A673 (cell line): ENCODE data around the gene PPP1R14D. TPM values are rescaled to one million over a fixed set of nuclear protein-coding genes. Genes with fewer than 3 reads are reported as not detected.

Experiments
- BruUV-seq: library from RNA; stranded (reverse); fragments of 400-500 nt; replicated peaks from 2 replicates; lab custom pipeline; 2021; lab: Mats Ljungman, UMichigan
- CTCF ChIA-PET: fragments of 300-600 bp; sonication (Branson Sonifier 250); formaldehyde crosslinking; loops from one replicate; lab custom pipeline; 2022; ENCODE audit warnings: antibody characterized with exemption; lab: Charles Lee
- POLR2A ChIA-PET: fragments of 300-600 bp; sonication (Branson Sonifier 250); formaldehyde crosslinking; loops from one replicate; lab custom pipeline; 2022; ENCODE audit warnings: antibody characterized with exemption; ENCODE audit not compliant: low non-redundant PET; lab: Charles Lee
- DNase-seq: peaks from one replicate; pipeline ENCODE4 v3.0.0-alpha.2; 2015; ENCODE audit warnings: low spot score
- H3K27ac ChIP-seq: fragments of 200-600 bp; sonication (generic); 2 replicates; pipeline ENCODE4 v1.5.1; 2016; ENCODE audit warnings: mixed run types, low read depth, mild to moderate bottlenecking, mixed read lengths, antibody characterized with exemption, low read length; ENCODE audit not compliant: poor library complexity, severe bottlenecking
- H3K27me3 ChIP-seq: fragments of 200-600 bp; sonication (generic); replicated peaks from 2 replicates; pipeline ENCODE4 v1.6.1; 2017; ENCODE audit warnings: mixed run types, low read depth, mild to moderate bottlenecking, mixed read lengths, antibody characterized with exemption, low read length; ENCODE audit not compliant: insufficient read depth, poor library complexity
- H3K36me3 ChIP-seq: fragments of 200-600 bp; sonication (generic); 2 replicates; pipeline ENCODE4 v1.6.1; 2016; ENCODE audit warnings: mixed run types, mild to moderate bottlenecking, mixed read lengths, antibody characterized with exemption, low read length; ENCODE audit not compliant: insufficient read depth, poor library complexity, severe bottlenecking
- H3K4me1 ChIP-seq: fragments of 200-600 bp; sonication (generic); 2 replicates; pipeline ENCODE4 v1.6.1; 2017; ENCODE audit warnings: mixed run types, mild to moderate bottlenecking, mixed read lengths, antibody characterized with exemption, low read length; ENCODE audit not compliant: insufficient read depth, poor library complexity, severe bottlenecking
- H3K4me3 ChIP-seq: fragments of 200-600 bp; sonication (generic); 2 replicates; pipeline ENCODE4 v1.5.1; 2016; ENCODE audit warnings: low read depth, mixed run types, mild to moderate bottlenecking, mixed read lengths, low read length; ENCODE audit not compliant: poor library complexity, severe bottlenecking
- H3K9me3 ChIP-seq: fragments of 200-600 bp; sonication (generic); 2 replicates; pipeline ENCODE4 v1.6.1; 2016; ENCODE audit warnings: mixed run types, low read depth, mild to moderate bottlenecking, mixed read lengths, antibody characterized with exemption, low read length; ENCODE audit not compliant: poor library complexity, severe bottlenecking
- CTCF ChIP-seq: fragments of 300-800, 200-600 bp; sonication (generic); conservative IDR thresholded peaks from 2 replicates; pipeline ENCODE4 v1.5.1; 2017; ENCODE audit warnings: low read depth, mild to moderate bottlenecking, antibody characterized with exemption, low read length, moderate library complexity, mixed read lengths
- EZH2 ChIP-seq: fragments of 200-600 bp; sonication (generic); IDR thresholded peaks from 2 replicates; pipeline ENCODE4 v1.6.1; 2017; ENCODE audit warnings: borderline replicate concordance, low read depth, mild to moderate bottlenecking, mixed read lengths, antibody characterized with exemption, low read length; ENCODE audit not compliant: poor library complexity, severe bottlenecking
- intact Hi-C: fragments of 100-400 bp; cut with micrococcal nuclease; formaldehyde crosslinking; loops from one replicate; pipeline ENCODE4 v1.10.0; 2022; ENCODE audit not compliant: unreplicated experiment
- total RNA-seq: library from RNA; stranded (reverse); gene quantifications from 2 replicates; pipeline ENCODE4 v1.2.3, GENCODE V29; 2021

Gene PPP1R14D
- total RNA-seq, 1 experiment from 2014 or later, result not detected

- Histone ChIP-seq H3K4me3 (no peak overlapping the region), H3K27me3 (no peaks in the 10 kb centered on the region), H3K36me3 (no peaks in the 10 kb centered on the region), H3K27ac (no peak overlapping the region), H3K9me3 (no peaks in the 10 kb centered on the region), H3K4me1 (no peaks in the 10 kb centered on the region)
- no peak for DNase-seq
- CTCF ChIA-PET, result no interaction called here
- POLR2A ChIA-PET, result no interaction called here
- no peak for TF ChIP-seq CTCF
- TF ChIP-seq EZH2, result no peak
- intact Hi-C loops, result no loop called here
- no TSS peak for BruUV-seq
These were observed 2.4 kb upstream of the PPP1R14D start for GRCh38 chr15:40830884-40831283.

GRCh38 chr15:40829115-40829514 is 607 bp upstream of the PPP1R14D start:
- DNase-seq, result no peak
- no peaks in the 10 kb centered on the region for H3K36me3 ChIP-seq
- TF ChIP-seq CTCF (no peak), EZH2 (no peak)
- no peak overlapping the region for H3K4me3 ChIP-seq
- no peaks in the 10 kb centered on the region for H3K27me3 ChIP-seq
- H3K27ac ChIP-seq, result no peak overlapping the region
- no peaks in the 10 kb centered on the region for H3K4me1 ChIP-seq
- ChIA-PET POLR2A (no interaction called here), CTCF (interaction anchor here (0.7 kb wide), 1 partner anchor 239 kb away, joined by 4 read pairs; no protein-coding TSS in a partner anchor)
- BruUV-seq, result no TSS peak
- intact Hi-C loops, result no loop called here
- no peaks in the 10 kb centered on the region for H3K9me3 ChIP-seq

GRCh38 chr15:40826423-40827075 is 2.0 kb downstream of the PPP1R14D start:
- no peaks in the 10 kb centered on the region for H3K36me3 ChIP-seq
- H3K9me3 ChIP-seq, result no peaks in the 10 kb centered on the region
- ChIA-PET POLR2A (no interaction called here), CTCF (no interaction called here)
- no peaks in the 10 kb centered on the region for H3K4me1 ChIP-seq
- no peaks in the 10 kb centered on the region for H3K27me3 ChIP-seq
- TF ChIP-seq EZH2, result no peak
- TF ChIP-seq CTCF, result no peak
- no peak for DNase-seq
- BruUV-seq, result no TSS peak
- intact Hi-C loops, result no loop called here
- no peak overlapping the region for H3K27ac ChIP-seq
- no peak overlapping the region for H3K4me3 ChIP-seq
